Limb (tissue), 2 donors: ENCODE results near the gene HPCAL4.

Source experiments
- DNase-seq, 2 donors: peaks; one replicate each; pipeline ENCODE4 v3.0.0-alpha.2; 2016; ENCODE audit errors: extremely low spot score in 2 of 2

Gene HPCAL4

DNA sequence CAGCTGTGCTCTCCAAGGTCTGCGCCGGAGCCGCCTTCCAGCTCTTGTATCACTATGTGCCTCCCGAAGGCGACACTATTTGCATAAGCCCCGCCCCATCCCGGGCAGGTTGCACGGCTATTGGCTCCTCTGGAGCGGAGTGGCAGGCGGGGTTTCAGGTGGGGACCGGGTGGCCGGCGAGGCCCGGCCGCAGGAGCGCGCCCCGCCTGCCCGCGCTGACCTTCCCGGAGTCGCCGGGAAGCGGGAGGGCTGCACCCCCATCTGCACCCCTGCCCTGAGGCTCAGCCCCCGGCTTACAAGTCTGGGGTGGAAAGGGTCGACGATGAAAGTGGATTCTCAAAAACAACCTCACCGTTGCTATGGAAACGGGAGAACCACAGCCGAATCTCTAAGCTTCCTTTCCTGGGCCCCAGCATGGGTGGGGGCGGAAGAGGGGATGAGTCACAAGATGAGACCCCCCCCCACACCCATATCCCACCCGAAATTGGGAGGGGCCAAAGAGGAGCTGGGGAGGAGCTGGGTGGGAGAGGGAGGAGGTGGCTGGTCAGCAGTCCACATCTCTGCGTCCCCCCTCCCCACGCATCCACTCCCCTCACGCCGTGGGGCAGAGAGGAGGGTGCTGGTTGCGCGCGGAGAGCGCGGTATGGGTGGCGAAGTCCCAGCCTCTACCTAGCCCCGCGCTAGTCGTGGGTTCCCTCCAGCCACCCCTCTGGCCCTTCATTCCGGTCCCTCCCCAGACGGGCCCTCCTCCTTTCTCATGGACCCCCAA is at the start of gene HPCAL4:
HPCAL4 (minus strand) TSS at position 51 of the 769 bp plus-strand sequence. CDS start 6,830 bp downstream, outside the sequence.
- peak; percentile 73 to 92 for DNase-seq

DNA sequence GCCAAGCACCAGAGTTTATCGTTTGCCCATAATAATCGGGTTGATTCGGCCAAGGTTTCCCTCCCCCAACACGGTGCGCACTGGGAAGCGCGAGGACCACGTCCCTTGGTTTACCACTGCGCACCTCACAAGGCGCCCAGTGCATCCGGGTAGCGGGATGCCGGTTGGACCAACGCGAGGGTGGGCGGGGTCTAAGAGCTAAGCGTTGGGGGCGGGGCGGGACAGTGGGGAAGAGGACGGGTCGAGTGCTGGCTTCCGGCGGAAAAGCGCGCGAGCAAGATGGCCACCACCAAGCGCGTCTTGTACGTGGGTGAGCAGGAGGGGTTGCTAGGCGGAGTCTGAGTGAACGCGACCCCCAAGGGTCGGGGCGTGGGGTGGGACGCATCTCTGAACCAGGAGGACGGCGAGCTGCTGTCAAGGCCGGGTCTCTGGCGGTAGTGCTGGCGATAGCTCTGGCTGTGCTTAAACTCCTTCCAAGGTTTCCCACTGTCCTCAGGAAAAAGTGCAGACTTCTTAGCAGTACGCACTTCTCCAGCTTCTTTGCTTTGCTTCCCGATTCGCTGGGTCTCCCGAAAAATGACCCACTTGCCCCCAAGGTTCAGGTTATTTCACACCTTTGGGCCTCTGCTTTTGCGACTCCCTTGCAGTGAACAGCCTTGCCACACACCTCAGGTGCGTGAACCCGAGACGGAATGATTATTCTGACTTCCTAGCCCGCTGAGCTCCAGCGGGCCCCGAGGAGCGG is 47.6 kb upstream of the HPCAL4 start, which contains the start of gene PPIE:
PPIE (plus strand) TSS at position 261 of the 745 bp plus-strand sequence; CDS start at position 280, 19 bp downstream.
- DNase-seq = peak; percentile 95

DNA sequence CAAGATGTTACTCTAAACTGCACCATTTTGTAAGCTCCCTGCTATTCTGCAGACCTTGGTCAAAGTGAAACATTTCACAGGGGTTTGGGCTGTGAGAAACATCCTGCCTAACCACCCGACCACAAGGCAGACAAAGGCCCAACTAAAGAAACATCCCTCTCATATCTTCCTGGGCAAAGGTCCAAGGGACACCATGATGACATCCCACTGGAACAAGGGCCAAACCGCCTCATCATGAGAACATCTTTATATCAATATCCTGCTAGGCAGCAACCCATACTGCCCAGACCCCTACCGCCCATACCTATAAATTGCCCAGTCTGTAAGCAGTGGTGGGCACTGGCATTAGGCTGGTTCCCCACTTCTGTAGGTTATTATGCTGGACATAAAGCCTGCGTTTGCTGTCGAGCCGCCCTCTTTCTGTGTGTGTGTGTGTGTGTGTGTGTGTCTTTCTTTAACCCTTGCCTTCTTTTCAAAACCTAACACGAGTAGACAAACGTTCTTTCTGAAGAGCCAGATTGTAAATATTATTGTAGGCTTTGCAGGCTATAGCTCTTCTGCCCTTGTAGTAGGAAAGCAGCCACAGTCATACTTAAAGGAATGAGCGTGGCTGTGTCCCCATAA is 46.4 kb upstream of the HPCAL4 start:
- DNase-seq = no peak

DNA sequence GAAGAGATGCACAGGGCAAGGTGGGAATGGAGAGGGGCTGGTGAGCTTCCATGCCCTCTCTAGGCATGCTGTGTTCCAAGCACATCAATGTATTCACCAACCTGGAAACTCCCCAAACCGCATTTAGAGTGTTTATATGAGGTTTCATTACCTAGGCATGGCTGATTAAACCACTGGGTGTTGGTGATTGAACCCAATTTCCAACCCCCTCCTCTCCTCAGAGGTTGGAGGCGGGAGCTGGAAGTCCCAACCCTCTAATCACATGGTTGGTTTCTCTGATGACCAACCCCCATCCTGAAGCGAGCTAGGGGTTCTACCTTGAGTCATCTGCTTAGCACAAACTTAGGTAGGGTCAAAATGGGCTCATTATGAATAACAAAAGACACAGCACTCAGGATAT is 44.5 kb upstream of the HPCAL4 start:
- DNase-seq = no peak

DNA sequence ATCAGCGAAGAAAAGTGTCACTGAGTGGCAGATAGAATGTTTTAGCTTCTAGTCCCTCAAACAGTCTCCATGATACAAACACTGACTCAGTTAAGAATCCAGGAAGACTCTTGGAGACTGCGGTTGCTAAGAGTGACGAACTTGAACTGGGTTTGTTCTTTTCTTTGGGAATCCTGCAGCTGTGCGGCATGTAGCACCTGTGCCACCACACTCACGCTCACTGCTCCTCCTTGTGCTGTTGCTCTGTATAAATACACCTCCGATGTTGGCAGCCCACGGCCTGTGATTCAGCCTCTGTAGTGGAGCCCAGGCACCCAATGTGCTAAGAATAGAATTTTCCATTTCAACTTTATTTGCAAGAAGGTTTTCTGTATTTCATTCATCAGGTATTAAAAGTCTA is 41.9 kb upstream of the HPCAL4 start:
- no peak for DNase-seq

DNA sequence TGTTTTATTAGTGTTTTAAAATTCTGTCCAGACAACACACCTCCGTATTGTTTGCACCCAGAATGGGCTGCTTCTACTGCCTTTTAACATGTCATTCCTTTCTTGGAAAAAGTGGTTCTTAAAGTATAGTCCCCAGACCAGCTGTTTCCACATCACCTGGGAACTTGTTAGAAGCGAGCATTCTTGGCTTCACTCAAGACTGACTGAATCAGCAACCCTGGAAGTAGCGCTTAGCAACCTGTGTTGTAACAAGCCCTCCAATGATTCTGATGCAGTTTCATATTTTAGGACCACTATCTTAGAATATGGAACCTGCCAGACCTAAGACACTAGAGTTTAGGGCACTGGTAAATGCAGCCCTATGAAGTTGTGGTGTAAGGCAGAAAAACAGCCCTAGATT is 41.5 kb upstream of the HPCAL4 start:
- DNase-seq = no peak

DNA sequence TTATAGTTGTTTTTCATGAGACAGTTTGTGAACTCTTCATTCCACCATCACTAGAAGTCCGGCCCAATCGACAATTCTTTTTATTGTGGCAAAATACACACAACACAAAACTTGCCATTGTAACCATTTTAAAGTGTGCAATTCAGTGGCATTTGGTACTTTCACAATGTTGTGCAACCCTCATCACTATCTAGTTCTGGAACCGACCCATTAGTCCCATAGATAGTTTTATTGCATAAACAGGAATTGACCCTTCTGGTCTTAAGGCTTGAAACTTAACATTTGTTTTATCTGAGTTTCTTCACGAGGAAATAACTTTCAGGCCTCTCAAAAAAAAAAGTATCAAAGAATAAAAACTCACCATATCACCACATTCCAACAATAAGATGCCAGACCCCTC is 38.6 kb upstream of the HPCAL4 start:
- DNase-seq = no peak

DNA sequence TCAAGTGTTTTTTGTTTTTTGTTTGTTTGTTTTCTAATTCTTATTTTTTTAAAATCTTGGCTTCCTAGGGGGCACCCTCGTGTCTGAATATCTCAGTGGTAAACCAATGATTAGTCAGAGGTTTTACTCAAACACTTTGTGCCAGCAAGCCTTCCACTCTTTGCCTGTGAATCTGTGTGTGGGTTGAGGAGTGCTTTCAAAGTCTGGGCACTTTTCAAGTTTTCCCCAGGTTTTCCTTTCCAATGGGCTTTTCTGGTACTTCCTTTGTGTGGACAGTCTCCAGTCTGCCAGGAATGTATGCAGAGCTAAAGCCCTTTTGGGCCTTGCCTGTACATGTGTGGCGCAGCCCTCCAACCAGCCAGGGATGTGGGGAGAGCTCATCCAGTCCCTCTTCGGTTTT is 37.8 kb upstream of the HPCAL4 start:
- DNase-seq = no peak

DNA sequence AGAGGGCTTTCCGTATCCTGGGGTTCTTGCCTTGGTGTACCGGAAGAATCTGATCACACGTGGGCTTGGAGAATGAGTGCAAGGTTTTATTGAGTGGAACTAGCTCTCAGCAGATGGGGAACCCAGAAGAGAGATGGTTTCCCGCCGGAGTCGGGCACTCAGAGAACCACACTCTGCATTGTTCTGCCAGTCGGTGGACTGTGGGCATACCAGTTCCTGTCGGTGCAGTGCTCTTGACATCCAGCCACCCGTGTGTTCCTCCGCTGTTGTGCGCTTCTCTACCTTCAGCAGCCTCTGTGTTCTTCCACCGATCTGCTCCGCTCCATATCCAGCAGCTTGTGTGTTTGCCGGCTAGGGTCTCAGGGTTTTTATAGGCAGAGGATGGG is 36.7 kb upstream of the HPCAL4 start:
- DNase-seq = no peak

DNA sequence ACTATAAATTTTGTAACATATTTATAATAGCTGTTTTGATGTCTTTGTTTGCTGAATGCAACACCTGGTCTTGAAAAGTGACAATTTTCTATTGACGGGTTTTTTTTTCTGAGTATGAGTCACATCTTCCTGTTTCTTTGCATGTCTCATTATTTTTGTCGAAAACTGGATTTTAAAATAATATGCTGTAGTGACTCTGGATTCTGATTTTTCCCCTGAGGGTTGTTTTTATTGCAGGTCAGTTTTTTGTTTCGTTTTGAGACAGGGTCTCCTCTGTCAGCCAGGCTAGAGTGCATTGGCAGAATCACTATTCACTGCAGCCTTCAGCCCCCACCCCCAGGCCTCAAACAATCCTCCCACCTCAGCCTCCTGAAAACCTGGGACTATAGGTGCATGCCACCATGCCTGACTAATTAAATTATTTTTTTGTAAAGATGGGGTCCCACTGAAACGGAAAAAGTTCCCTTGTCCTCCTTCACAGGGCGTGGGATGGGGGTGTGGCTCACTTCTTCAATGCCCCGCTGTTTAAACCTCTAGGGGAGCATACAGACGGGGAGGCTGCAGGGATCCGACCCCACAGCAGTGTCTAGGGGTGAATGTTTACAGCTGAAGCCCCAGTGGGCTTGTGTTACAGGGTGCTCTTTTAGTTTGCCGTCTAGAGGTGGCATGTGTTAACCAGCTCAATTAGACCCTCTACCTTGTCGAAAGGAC is 36.1 kb upstream of the HPCAL4 start:
- no peak for DNase-seq

DNA sequence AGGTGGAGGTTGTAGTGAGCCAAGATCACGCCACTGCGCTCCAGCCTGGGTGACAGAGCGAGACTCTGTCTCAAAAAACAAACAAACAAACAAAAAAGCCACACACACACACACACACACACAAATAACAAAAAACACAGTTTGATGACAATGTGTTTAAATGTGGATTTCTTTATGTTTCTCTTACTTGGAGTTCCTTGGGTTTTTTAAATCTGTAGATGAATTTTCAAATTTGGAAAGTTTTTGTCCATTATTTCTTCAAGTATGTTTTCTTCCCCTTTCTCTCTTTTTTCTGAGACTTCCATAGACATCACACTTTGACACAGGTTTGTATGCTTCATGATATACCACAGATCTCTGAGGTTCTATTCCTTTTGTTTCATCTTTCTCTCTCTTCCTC is 35.4 kb upstream of the HPCAL4 start:
- no peak for DNase-seq

DNA sequence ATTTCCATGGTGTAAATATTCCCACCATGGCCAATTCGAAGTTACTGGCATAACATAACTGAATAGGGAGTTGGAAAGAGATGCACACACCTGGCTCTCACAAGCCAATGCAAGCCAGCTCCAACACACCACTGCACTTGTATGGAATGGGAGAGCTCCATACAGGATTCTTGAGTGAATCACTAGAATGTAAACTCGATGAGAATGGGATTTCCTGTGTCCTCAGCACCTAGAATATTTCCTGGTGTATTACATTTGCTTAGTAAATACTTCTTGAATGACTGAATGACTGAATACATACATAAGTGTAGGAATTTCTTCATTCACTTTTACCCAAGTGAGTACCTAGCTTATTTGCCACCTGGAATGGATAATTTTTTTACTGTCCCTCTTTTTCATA is 31.3 kb upstream of the HPCAL4 start:
- DNase-seq = no peak

DNA sequence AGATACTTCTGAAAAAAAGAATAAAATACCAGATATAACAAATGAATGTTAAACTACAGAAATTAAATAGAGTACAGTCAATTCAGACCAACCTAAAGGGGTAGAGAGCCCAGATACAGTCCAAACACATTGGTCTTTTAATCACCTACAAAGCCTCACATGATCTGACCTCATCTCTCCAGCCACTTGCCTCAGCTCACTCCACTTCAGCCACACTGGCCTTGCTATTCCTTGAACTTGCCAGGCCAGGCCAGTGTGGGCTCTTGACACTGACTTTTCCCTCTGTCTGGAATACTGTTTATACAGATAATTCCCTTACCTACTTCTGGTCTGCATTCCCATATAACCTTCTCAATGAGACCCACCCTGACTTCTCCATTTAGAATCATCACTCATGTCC is 30.4 kb upstream of the HPCAL4 start:
- no peak for DNase-seq

DNA sequence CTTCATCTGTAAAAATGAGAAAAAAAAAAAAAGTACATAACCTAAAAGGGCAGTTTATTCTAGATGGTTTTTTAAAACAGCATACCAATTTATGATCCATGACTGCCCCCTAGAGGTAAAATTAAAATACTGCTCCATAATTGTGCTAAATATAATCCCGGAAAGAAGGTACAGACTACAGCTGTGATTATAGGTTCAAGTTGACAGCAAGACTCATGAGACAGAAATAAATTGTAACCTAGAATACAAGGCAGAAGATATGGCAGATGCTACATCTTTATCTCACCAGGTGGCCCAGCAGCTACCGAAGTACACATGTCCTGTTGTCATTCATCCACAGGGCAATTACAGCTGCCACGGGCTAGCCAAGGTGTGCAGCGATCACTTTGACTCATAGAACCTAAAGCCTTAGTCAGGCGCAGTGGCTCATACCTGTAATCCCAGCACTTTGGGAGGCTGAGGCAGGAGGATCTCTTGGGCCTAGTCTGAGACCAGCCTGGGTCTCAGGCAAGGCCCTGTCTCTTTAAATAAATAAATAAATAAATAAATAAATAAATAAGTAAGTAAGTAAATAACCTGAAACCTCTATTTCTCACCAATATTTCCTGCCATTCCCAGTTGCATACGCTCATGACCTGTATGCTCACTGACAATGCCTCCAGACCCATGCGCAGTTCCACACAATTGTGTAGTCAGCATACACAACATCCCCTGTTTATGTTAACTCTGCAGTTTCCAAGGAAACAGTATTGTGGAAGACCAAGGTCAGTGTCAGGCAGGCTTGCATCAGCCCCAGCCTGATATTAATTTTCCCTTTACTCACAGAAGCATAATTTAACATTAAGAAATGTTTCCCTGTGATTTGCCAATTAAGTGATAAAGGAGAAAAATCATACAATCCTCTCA is 29.1 kb upstream of the HPCAL4 start:
- peak in 1 of 2 donors; percentile 79 for DNase-seq

DNA sequence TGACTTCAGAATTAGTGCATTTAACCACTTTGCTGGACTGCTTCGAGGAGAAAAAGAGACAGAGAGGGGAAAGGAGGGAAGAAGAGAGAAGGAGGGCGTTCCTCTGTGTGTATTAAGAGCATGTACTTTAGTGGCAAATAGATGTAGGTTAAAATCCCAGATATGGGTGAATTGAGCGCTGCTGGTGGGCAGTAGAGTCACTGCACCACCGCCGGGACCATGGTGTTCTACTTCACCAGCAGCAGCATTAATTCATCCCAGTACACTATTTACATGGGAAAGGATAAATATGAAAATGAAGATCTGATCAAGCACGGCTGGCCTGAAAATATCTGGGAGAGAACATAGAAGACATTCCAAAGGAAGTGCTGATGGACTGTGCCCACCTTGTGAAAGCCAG is 26.6 kb upstream of the HPCAL4 start:
- no peak for DNase-seq

DNA sequence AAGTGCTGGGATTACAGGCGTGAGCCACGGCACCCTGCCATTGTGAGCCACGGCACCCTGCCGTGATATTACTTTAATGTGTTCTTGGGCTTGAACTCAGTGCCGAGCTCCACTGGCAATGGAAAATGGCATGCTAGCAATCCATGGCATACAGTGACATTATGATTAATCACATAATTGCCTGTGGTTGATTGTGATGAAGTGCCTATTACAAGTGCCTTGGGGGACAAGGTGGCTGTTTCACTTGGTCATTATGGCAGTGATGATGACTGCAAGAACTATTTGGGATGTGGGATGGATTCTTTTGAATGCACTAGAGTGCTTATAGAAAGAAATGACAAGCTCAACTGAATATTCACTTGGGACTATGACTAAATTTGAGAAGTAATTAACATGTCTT is 22.3 kb upstream of the HPCAL4 start:
- DNase-seq = no peak

DNA sequence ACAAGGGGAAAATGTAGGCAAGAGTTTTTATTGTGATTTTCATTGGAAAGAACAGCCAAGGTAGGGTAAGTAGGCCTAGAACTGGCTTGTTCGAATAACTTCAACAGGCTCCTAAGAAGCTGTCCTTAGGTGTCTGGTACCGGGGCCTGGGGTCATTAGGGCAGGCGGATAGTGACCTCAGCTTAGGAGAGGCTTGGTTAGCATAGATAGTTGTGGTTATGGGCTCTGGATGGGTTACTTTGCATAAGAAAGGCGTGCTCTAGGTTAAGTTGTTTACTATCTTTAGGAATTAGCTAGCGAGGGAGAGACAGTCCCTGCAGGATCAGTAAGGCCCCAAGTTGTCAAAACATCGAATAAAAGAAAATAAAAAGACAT is 20.7 kb upstream of the HPCAL4 start:
- no peak for DNase-seq

DNA sequence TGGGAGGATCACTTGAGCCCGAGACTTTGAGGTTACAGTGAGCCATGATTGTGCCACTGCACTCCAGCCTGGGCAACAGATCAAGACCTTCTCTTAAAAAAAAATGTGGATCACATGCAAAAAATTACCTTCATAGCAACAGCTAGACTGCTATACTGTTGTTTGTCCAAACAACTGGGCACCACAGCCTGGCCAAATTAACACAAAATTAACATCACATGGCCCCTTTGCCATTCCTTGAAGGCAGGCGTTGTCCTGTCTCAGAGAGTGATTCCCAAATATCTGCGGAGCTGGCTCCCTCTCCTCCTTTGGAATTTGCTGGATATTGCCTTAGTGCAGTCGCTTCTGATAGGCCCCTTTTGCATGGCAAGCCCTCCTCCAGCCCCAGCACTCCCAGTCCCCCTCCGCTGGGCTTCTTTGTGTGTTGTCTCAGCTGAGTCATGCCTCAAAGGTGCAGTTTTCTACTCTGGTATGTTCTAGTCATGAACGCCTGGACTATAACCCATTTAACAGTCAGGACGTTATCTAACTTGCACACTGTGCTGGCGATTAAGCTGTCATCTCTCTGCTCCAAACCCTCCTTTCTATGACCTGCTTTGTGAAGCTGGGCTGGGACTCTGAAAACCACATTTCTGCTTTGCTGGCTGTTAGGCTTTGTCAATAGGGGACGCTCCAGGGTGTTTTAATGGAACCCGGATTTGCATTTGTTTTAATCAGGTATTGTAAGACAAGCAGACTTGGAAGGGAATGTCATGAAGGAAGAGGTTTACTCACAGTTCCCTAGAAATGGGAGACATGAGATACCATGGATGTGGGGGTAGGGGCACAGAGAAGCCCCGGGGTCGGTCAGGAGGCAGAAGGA is 20.1 kb upstream of the HPCAL4 start:
- no peak for DNase-seq

DNA sequence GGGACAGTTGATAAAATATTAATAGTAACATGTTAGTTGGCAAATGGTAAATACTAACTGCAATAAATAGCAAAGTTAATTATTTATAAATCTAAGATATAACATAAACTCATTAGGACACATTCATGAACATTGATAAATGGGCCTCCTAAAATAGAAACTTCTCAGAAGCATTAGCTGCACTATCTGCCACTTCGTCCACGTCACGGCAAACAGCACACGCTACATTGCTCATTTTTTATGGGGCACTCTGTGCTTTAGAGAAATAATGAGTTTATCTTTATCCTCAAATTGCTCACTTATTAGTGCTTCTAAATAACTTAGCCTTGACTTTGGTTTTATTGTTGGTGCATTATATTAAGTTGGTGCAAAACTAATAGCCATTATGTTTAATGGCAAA is 16.3 kb upstream of the HPCAL4 start:
- DNase-seq = no peak

DNA sequence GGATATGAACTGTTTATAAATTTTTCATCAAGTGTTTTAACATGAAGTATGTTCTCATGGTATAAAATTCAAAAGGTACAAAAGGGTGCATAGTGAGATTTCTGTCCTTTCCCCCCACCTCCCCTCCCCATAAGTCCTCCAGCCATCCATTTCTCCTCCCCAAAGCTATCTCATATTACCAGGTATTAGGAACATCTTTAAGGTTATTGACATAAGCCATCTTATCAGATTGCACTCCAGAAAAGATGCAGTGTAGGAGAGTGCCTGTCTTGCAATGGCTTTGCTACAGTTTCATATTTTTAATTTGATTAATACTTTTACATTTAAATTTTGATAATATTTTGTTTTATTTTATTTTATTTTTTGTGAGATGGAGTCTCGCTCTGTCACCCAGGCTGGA is 13.5 kb upstream of the HPCAL4 start:
- no peak for DNase-seq
